Measurements from ENCODE around the gene FGD6. TPM values are rescaled to one million over a fixed set of nuclear protein-coding genes. Genes with fewer than 3 reads are reported as not detected.
A peak's percentile ranks its signal among the peaks of the same experiment; 100 is the strongest.

Gene FGD6
- total RNA-seq, 1 donor from 2014 or later, result 18.0 TPM

DNA sequence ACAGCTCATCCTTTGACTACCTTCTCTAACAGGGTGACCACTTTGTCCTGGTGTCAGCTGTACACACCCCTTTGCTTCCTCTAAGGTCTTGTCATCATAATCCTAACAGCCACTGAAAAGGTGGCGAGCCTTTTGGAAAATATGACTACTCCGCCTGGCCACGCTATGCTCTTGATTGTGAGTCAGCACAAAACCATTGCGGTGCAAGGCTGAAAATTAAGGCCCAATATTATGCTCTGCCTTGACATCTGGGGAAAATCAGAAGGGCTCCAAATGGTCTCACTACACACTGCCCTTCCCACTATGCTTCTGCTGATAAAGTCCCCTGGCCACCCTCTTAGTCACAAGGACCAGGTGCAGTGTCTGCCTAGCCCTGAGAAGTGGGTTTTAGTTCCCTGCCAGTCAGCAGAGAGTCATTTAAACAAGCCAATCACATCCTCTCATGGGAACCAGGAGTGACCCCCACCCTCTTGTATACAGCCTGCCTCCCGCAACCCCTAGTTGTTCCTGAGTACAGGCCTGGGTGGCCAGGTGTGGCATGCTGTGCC lies 34.3 kb downstream of the FGD6 start:
- no peak overlapping the region for H3K4me3 Mint-ChIP-seq

DNA sequence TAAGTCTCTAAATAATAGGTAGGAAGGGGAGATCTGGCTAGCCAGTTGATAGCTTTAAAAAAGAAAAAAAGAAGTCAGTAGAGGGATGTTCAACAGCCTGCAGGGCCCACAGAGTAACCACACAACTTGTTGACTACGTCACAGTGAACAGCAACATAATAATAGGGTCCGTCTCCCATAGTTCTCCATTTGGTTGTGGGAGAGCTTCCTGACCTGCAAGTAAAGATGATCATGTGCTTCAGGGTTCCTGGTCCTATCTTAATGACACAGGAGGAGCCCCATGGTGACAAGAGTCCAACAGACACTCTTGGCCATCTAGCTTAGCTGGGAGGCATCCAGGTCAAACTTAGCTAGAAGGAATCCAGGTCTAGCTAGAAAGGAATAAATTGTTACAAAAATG lies 36.2 kb downstream of the FGD6 start:
- H3K4me3 Mint-ChIP-seq, result no peak overlapping the region
- H3K4me1 Mint-ChIP-seq, result peaks cover 17% of the 10 kb centered on the region
- H3K9me3 Mint-ChIP-seq, result no peaks in the 10 kb centered on the region
- TF ChIP-seq, protein P1, sequence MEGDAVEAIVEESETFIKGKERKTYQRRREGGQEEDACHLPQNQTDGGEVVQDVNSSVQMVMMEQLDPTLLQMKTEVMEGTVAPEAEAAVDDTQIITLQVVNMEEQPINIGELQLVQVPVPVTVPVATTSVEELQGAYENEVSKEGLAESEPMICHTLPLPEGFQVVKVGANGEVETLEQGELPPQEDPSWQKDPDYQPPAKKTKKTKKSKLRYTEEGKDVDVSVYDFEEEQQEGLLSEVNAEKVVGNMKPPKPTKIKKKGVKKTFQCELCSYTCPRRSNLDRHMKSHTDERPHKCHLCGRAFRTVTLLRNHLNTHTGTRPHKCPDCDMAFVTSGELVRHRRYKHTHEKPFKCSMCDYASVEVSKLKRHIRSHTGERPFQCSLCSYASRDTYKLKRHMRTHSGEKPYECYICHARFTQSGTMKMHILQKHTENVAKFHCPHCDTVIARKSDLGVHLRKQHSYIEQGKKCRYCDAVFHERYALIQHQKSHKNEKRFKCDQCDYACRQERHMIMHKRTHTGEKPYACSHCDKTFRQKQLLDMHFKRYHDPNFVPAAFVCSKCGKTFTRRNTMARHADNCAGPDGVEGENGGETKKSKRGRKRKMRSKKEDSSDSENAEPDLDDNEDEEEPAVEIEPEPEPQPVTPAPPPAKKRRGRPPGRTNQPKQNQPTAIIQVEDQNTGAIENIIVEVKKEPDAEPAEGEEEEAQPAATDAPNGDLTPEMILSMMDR (IDR thresholded peaks at IDR 0.05; ENCODE audit: unreplicated experiment), result no peak
- H3K36me3 Mint-ChIP-seq, result peaks cover 7% of the 10 kb centered on the region
- peak overlapping the region; percentile 15 for H3K27ac Mint-ChIP-seq
- H3K27me3 Mint-ChIP-seq (ENCODE audit: low read depth), result no peaks in the 10 kb centered on the region
- DNase-seq (ENCODE audit: low spot score in 2 of 2, unreplicated experiment in 2 of 2), result no peak

More for the DNA sequence above, 34.3 kb downstream of the FGD6 start:
- Mint-ChIP-seq H3K9me3 (no peaks in the 10 kb centered on the region), H3K36me3 (peaks cover 7% of the 10 kb centered on the region), H3K4me1 (peaks cover 13% of the 10 kb centered on the region), H3K27ac (no peak overlapping the region), H3K27me3 (ENCODE audit: low read depth) (no peaks in the 10 kb centered on the region)
- no peak for DNase-seq (ENCODE audit: low spot score in 2 of 2, unreplicated experiment in 2 of 2)
- TF ChIP-seq, protein P1 (IDR thresholded peaks at IDR 0.05; ENCODE audit: unreplicated experiment), result no peak

GRCh38 chr12:95179011-95179410 lies 38.3 kb downstream of the FGD6 start:
- H3K9me3 Mint-ChIP-seq, result no peaks in the 10 kb centered on the region
- no peak overlapping the region for H3K4me3 Mint-ChIP-seq
- peak overlapping the region; percentile 53 for H3K27ac Mint-ChIP-seq
- DNase-seq (ENCODE audit: low spot score in 2 of 2, unreplicated experiment in 2 of 2), result no peak
- TF ChIP-seq, protein P1 (IDR thresholded peaks at IDR 0.05; ENCODE audit: unreplicated experiment), result no peak
- H3K4me1 Mint-ChIP-seq, result peaks cover 21% of the 10 kb centered on the region
- no peaks in the 10 kb centered on the region for H3K36me3 Mint-ChIP-seq
- no peaks in the 10 kb centered on the region for H3K27me3 Mint-ChIP-seq (ENCODE audit: low read depth)

DNA sequence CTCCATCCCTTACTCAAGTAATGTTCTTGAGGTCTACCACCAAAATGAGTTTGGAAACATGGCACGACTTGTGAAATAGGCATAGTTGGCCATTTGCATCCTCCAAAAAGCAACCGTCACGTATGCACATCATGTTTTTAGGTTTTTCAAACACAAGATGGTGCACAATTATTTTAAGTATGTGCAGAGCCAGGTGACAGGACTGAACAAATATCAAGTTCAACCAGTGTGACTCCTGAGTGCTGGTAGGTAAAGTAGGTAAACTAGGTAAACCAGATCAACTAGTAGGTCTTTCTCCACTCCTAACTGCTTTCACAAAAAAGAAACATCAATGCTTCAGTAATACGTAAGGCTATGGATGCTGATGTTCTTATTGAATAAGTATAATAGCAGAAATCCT lies 39.1 kb downstream of the FGD6 start:
- Mint-ChIP-seq H3K27me3 (ENCODE audit: low read depth) (no peaks in the 10 kb centered on the region), H3K9me3 (no peaks in the 10 kb centered on the region), H3K4me3 (no peak overlapping the region), H3K27ac (no peak overlapping the region), H3K4me1 (peaks cover 29% of the 10 kb centered on the region), H3K36me3 (no peaks in the 10 kb centered on the region)
- TF ChIP-seq, protein P1 (IDR thresholded peaks at IDR 0.05; ENCODE audit: unreplicated experiment), result no peak
- no peak for DNase-seq (ENCODE audit: low spot score in 2 of 2, unreplicated experiment in 2 of 2)

DNA sequence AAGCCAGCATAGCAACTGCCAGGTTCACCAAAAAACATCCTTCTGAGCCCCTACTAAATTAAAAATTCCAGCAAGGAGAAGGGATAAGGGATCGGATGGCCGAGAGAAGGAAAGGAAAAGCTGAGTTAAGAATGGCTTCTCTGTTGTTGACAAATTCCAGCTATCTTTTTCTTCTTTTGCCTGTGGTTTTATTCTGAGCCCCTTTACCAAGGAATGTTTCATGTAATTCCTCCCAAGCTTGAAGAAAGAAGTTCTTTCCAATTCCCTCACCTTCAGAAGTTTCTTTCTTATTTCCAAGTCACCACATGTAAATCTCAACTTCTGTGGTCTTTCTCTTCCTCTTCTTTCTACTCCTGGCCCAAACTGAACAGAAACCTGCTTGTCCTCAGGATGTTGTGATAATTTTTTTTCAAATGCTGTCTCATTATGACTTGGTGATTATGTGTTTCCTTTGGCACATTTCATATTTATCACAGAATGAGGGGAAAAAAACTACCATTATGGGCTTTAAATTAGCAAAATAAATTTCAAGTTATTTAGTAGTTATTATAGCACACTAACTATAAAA lies 40.0 kb downstream of the FGD6 start:
- peak overlapping the region; percentile 59 for H3K27ac Mint-ChIP-seq
- TF ChIP-seq, protein P1 (IDR thresholded peaks at IDR 0.05; ENCODE audit: unreplicated experiment), result no peak
- no peaks in the 10 kb centered on the region for H3K27me3 Mint-ChIP-seq (ENCODE audit: low read depth)
- no peak overlapping the region for H3K4me3 Mint-ChIP-seq
- DNase-seq (ENCODE audit: low spot score in 2 of 2, unreplicated experiment in 2 of 2), result no peak
- H3K9me3 Mint-ChIP-seq, result no peaks in the 10 kb centered on the region
- H3K36me3 Mint-ChIP-seq, result no peaks in the 10 kb centered on the region
- peaks cover 38% of the 10 kb centered on the region for H3K4me1 Mint-ChIP-seq

All from mesothelial cell of epicardium (in vitro differentiated cells).